ENCODE results near the gene ERF.

The ERF gene

GRCh38 chr19:42281146-42281826, 26.4 kb upstream of the ERF start:
- no peak for DNase-seq (ENCODE audit: low read depth, low spot score)
- no peaks in the 10 kb centered on the region for H3K36me3 ChIP-seq (ENCODE audit: control insufficient read depth, insufficient read depth, low read length)
- H3K4me1 ChIP-seq (ENCODE audit: control insufficient read depth, insufficient read depth, low read length): peaks cover 20% of the 10 kb centered on the region
- no peaks in the 10 kb centered on the region for H3K9me3 ChIP-seq (ENCODE audit: control insufficient read depth, insufficient read depth, low read length)
- H3K27me3 ChIP-seq (ENCODE audit: control insufficient read depth, insufficient read depth, low read length): no peaks in the 10 kb centered on the region
- no peak overlapping the region for H3K27ac ChIP-seq (ENCODE audit: low read length)
- peak overlapping the region; percentile 22; the same call in 1 of the 2 replicates for H3K4me3 ChIP-seq (ENCODE audit: low read length)
- WGBS (ENCODE audit: insufficient coverage, insufficient read length): no CpG with 5 or more reads among the region's 25 CpGs

- Histone ChIP-seq H3K36me3 (ENCODE audit: control insufficient read depth, insufficient read depth, low read length) (no peaks in the 10 kb centered on the region), H3K27ac (ENCODE audit: low read length) (no peak overlapping the region), H3K4me3 (ENCODE audit: low read length) (peak overlapping the region; percentile 83), H3K4me1 (ENCODE audit: control insufficient read depth, insufficient read depth, low read length) (peaks cover 18% of the 10 kb centered on the region), H3K27me3 (ENCODE audit: control insufficient read depth, insufficient read depth, low read length) (no peaks in the 10 kb centered on the region), H3K9me3 (ENCODE audit: control insufficient read depth, insufficient read depth, low read length) (no peaks in the 10 kb centered on the region)
- WGBS (ENCODE audit: insufficient coverage, insufficient read length): no CpG with 5 or more reads among the region's 20 CpGs
- no peak for DNase-seq (ENCODE audit: low read depth, low spot score)
Observed at GRCh38 chr19:42280815-42281145, 25.9 kb upstream of the ERF start.

DNA sequence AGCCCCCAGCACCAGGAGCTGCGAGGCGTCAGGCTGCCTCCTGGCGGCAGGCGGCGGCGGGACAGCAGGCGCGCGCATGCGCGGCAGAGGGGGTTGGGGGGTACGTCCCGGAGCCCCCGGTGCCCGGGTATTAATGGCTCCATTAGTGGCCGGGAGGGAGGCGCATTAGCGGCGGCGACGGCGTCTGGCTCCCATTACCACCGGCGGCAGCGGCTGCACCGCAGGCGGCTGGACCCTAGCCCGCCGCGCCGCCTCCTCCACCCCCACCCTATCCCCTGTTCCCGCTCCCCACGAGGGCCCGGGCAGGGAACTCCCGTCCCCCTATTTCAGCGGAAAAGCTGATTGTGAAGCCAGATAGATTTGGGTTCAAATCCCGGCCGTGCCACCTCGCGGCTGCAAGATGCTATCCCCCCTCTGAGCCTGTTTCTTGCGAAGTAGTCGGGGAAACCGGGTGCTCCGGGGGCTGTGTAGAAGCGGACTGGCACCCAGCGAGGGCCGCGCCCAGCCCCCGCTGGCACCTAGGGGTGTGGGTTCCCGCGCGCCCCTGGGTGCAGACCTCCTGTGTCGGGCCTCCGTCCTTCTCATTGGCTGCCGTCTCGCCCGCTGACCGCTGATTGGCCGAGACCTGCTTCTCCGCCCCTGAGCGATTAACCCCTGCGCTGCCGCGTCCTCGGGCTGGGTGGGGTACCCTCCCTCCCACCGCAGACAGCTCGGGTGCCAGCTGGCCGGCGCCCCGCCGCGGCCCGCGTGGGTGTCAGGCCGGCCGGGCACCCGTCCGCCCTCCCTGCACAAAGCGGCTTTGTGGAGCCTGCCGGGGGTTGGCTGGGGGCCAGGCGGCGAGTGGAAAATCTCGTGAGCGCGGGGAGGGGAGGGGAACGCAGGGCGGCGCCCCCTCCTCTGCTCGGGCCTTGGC, 25.2 kb upstream of the ERF start:
- Histone ChIP-seq H3K9me3 (ENCODE audit: control insufficient read depth, insufficient read depth, low read length) (no peaks in the 10 kb centered on the region), H3K4me1 (ENCODE audit: control insufficient read depth, insufficient read depth, low read length) (peaks cover 16% of the 10 kb centered on the region), H3K4me3 (ENCODE audit: low read length) (peak overlapping the region; percentile 83), H3K27ac (ENCODE audit: low read length) (no peak overlapping the region), H3K27me3 (ENCODE audit: control insufficient read depth, insufficient read depth, low read length) (no peaks in the 10 kb centered on the region), H3K36me3 (ENCODE audit: control insufficient read depth, insufficient read depth, low read length) (no peaks in the 10 kb centered on the region)
- no peak for DNase-seq (ENCODE audit: low read depth, low spot score)
- no CpG with 5 or more reads among the region's 89 CpGs for WGBS (ENCODE audit: insufficient coverage, insufficient read length)

GRCh38 chr19:42279155-42279901, 24.4 kb upstream of the ERF start:
- H3K4me3 ChIP-seq (ENCODE audit: low read length): peak overlapping the region; percentile 83; the same call in 1 of the 2 replicates
- no CpG with 5 or more reads among the region's 6 CpGs for WGBS (ENCODE audit: insufficient coverage, insufficient read length)
- H3K4me1 ChIP-seq (ENCODE audit: control insufficient read depth, insufficient read depth, low read length): peaks cover 14% of the 10 kb centered on the region
- H3K27ac ChIP-seq (ENCODE audit: low read length): no peak overlapping the region
- no peak for DNase-seq (ENCODE audit: low read depth, low spot score)
- no peaks in the 10 kb centered on the region for H3K27me3 ChIP-seq (ENCODE audit: control insufficient read depth, insufficient read depth, low read length)
- no peaks in the 10 kb centered on the region for H3K9me3 ChIP-seq (ENCODE audit: control insufficient read depth, insufficient read depth, low read length)
- peaks cover under 1% of the 10 kb centered on the region; the same call in 1 of the 2 replicates for H3K36me3 ChIP-seq (ENCODE audit: control insufficient read depth, insufficient read depth, low read length)

DNA sequence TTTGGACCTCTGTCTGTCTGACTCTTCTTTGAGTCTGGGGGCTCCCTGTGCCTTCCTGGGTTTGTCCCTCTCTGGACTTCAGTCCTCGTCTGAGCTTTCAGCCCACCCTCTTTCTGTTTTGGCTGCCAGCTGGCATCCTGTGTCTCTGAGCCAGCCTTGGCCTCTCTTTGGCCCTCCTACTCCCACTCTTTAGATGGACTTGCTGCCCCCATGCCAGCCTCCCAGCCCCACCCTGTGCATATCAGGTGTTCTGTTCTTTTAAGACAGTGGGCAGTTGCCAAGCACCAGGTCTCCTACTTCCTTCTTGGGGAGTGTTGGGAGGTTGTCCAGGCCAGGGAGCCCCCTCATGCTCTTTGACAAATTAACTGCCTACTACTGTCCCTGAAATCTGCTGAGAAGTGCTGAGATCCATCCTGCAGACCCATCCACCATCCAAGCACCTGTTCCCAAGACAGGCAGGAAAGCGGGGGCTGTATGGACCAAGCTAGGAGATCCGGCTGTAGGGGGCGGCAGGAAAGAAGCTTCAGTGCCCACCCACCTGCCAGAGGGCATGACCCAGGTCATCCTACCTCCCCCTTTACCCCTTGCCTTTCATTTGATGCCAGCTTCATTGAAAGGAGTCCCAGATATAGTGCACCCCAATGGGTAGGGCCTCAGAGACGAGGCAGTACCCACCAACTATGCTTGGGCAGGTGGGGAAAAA, 23.7 kb upstream of the ERF start:
- WGBS (ENCODE audit: insufficient coverage, insufficient read length): no CpG with 5 or more reads among the region's 5 CpGs
- Histone ChIP-seq H3K4me3 (ENCODE audit: low read length) (no peak overlapping the region), H3K27ac (ENCODE audit: low read length) (no peak overlapping the region), H3K4me1 (ENCODE audit: control insufficient read depth, insufficient read depth, low read length) (peaks cover 14% of the 10 kb centered on the region), H3K9me3 (ENCODE audit: control insufficient read depth, insufficient read depth, low read length) (no peaks in the 10 kb centered on the region), H3K36me3 (ENCODE audit: control insufficient read depth, insufficient read depth, low read length) (peaks cover 5% of the 10 kb centered on the region; the same call in 1 of the 2 replicates), H3K27me3 (ENCODE audit: control insufficient read depth, insufficient read depth, low read length) (no peaks in the 10 kb centered on the region)
- no peak for DNase-seq (ENCODE audit: low read depth, low spot score)

- H3K36me3 ChIP-seq (ENCODE audit: control insufficient read depth, insufficient read depth, low read length): peaks cover 11% of the 10 kb centered on the region; the same call in 1 of the 2 replicates
- H3K4me3 ChIP-seq (ENCODE audit: low read length): no peak overlapping the region
- no CpG with 5 or more reads among the region's 10 CpGs for WGBS (ENCODE audit: insufficient coverage, insufficient read length)
- H3K9me3 ChIP-seq (ENCODE audit: control insufficient read depth, insufficient read depth, low read length): no peaks in the 10 kb centered on the region
- no peak for DNase-seq (ENCODE audit: low read depth, low spot score)
- H3K27ac ChIP-seq (ENCODE audit: low read length): no peak overlapping the region
- peaks cover 8% of the 10 kb centered on the region for H3K4me1 ChIP-seq (ENCODE audit: control insufficient read depth, insufficient read depth, low read length)
- no peaks in the 10 kb centered on the region for H3K27me3 ChIP-seq (ENCODE audit: control insufficient read depth, insufficient read depth, low read length)
Observed at GRCh38 chr19:42277821-42278451, 23.0 kb upstream of the ERF start.

DNA sequence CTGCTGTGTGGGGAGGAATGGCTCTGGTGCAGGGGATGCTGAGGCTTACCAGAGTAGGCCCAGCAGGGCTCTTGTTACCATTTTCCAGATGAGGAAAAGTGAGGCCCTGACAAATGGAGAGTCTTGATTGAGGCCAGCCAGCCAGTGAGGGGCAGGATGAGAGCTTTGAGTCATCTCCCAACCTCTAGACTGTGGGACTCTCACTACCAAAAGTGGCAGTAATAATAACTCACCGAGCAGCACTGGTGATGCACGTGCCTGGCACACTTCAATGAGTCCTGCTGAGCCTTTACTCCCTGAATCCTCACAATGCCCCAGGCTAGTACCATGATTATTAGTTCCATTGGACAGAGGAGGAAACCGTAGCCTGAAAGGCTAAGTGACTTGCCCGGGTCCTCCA, 21.9 kb upstream of the ERF start:
- no CpG with 5 or more reads among the region's 4 CpGs for WGBS (ENCODE audit: insufficient coverage, insufficient read length)
- Histone ChIP-seq H3K4me1 (ENCODE audit: control insufficient read depth, insufficient read depth, low read length) (peaks cover 2% of the 10 kb centered on the region; the same call in 1 of the 2 replicates), H3K36me3 (ENCODE audit: control insufficient read depth, insufficient read depth, low read length) (peaks cover 12% of the 10 kb centered on the region; the same call in 1 of the 2 replicates), H3K27me3 (ENCODE audit: control insufficient read depth, insufficient read depth, low read length) (no peaks in the 10 kb centered on the region), H3K27ac (ENCODE audit: low read length) (no peak overlapping the region), H3K4me3 (ENCODE audit: low read length) (no peak overlapping the region), H3K9me3 (ENCODE audit: control insufficient read depth, insufficient read depth, low read length) (no peaks in the 10 kb centered on the region)
- no peak for DNase-seq (ENCODE audit: low read depth, low spot score)

- Histone ChIP-seq H3K36me3 (ENCODE audit: control insufficient read depth, insufficient read depth, low read length) (peaks cover 12% of the 10 kb centered on the region; the same call in 1 of the 2 replicates), H3K27me3 (ENCODE audit: control insufficient read depth, insufficient read depth, low read length) (no peaks in the 10 kb centered on the region), H3K27ac (ENCODE audit: low read length) (no peak overlapping the region), H3K4me1 (ENCODE audit: control insufficient read depth, insufficient read depth, low read length) (peaks cover 2% of the 10 kb centered on the region; the same call in 1 of the 2 replicates), H3K4me3 (ENCODE audit: low read length) (no peak overlapping the region), H3K9me3 (ENCODE audit: control insufficient read depth, insufficient read depth, low read length) (no peaks in the 10 kb centered on the region)
- no CpG with 5 or more reads among the region's 3 CpGs for WGBS (ENCODE audit: insufficient coverage, insufficient read length)
- no peak for DNase-seq (ENCODE audit: low read depth, low spot score)
Observed at GRCh38 chr19:42276284-42276683, 21.4 kb upstream of the ERF start.

DNA sequence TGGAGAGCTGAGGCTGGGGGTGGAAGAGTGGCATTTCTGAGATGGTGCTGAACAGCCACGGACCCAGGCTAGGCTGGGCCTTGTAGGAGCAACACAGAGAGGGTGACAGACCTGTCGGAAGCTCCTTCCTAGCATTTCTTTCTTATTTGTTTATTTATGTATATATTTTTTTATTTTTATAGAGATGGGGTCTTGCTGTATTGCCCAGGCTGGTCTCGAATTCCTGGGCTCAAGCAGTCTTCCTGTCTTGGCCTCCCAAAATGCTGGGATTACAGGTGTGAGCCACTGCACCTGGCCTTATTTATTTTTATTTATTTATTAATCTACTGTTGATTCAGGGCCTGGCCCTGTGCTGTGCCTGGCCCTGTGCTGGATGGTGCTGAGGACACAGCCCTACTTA, 20.6 kb upstream of the ERF start:
- H3K36me3 ChIP-seq (ENCODE audit: control insufficient read depth, insufficient read depth, low read length): peaks cover 12% of the 10 kb centered on the region; the same call in 1 of the 2 replicates
- no CpG with 5 or more reads among the region's 3 CpGs for WGBS (ENCODE audit: insufficient coverage, insufficient read length)
- H3K27me3 ChIP-seq (ENCODE audit: control insufficient read depth, insufficient read depth, low read length): no peaks in the 10 kb centered on the region
- no peak overlapping the region for H3K4me3 ChIP-seq (ENCODE audit: low read length)
- H3K4me1 ChIP-seq (ENCODE audit: control insufficient read depth, insufficient read depth, low read length): no peaks in the 10 kb centered on the region
- no peaks in the 10 kb centered on the region for H3K9me3 ChIP-seq (ENCODE audit: control insufficient read depth, insufficient read depth, low read length)
- no peak for DNase-seq (ENCODE audit: low read depth, low spot score)
- H3K27ac ChIP-seq (ENCODE audit: low read length): no peak overlapping the region
